ENCODE data around the gene RUNX2.

- no peak for TF ChIP-seq CTCF (IDR thresholded peaks at IDR 0.05)
- no peak for TF ChIP-seq POLR2A (IDR thresholded peaks at IDR 0.05)
Observed at GRCh38 chr6:45590696-45591184, 262.6 kb downstream of the RUNX2 start.
